ENCODE data around the gene LYPD6B.

LYPD6B gene

DNA sequence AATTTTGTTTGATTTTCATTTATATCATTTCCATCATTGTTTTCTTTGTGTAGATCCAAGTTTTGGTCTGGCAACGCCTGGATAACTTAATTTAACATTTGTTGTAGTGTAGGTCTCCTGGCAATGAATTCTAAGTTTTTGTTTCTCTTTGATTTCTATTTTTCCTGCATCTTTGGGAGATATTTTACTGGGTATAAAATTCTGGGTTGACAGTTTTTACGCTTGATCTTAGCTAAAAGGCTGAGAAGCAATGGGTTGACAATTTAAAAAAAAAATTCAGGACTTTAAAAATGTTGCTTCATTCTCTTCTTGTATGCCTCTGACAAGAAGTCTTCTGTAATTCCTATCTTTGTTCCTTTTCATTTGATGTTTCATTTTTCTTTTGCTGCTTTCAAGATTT, 8.6 kb downstream of the LYPD6B start:
- no peak for DNase-seq

DNA sequence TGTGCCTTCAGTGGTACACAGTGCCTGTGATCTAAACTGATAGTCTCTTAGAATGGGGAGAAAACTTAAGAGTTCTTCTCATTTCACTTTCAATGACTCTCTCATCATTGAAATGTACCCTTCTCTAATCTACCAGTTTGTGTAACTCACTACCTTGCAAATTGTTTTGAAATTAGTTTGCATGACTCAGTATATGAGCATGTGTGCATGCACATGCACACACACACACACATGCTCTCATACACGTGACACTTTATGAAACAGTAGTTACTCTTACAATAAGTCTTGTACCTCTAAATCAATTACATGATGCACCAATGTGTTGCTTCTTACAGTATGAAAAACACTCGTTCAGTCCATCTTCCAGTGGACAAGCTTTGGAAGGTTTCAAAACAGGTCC, 10.6 kb downstream of the LYPD6B start:
- no peak for DNase-seq

DNA sequence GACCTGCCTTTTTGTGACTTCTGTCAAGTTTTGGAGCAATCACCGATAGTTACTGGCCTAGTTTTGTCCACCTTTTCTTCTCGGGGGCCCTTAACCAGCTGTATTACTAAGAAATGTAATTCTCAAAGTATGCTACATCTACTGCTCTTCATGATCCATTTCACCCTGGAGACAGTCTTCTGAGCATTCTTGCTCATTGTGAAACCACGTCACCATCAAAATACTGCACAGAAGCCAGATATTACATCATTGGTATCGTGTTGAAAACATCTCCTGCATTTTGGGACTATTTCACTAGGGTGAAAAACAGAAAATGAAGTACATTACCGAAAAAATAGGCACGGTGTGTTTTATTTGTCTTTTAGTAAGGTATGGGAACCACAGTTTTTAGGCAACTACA, 11.7 kb downstream of the LYPD6B start:
- DNase-seq = no peak

DNA sequence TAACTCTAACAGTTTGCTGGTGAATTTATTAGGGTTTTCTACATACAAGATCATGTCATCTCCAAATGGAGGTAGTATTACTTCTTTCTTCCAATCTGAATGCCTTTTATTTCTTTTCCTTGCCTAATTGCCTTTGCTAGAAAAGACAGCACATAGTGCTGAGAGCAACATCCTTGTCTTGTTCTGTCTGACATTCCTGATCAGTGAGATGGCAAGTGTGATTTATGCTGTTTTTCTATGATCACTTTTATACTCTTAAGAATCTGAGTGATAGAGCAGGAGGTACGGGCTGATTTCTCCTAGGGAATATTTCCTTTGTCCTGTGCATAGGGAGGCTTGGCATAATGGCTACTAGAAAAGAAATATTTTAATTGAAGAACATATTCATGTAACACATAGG, 17.3 kb downstream of the LYPD6B start:
- no peak for DNase-seq

DNA sequence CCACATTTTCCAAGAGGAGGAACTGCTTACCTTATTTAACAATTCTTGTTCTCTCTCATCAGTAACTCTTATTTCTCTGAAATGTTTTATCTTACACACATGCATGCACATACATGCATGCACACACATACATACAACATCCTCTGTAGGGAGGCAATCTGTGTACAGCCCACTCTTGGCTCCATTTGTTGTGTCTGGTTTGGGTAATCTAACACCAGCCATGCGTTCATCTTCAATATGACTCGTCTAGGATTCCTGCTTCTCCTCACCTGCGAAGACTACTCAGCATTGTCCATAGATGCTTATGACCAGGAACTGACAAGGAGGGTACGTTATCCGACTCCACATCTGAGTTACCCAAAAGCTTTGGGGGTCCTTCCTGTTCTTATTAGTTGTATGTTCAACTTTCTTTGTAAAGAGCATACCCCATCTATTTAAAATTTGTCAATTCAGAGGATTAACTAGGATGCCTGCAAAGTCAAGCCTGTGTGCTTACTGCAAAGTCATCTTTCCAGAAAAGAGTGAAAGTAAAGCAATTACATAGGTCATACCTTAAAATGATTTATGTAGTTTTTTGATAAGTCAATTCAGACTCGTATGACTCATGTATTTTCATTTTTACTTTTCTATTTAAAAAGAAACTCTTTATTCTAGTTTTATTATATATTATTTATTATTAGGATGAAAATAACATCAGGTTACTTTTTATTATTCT, 18.2 kb downstream of the LYPD6B start:
- DNase-seq = no peak

DNA sequence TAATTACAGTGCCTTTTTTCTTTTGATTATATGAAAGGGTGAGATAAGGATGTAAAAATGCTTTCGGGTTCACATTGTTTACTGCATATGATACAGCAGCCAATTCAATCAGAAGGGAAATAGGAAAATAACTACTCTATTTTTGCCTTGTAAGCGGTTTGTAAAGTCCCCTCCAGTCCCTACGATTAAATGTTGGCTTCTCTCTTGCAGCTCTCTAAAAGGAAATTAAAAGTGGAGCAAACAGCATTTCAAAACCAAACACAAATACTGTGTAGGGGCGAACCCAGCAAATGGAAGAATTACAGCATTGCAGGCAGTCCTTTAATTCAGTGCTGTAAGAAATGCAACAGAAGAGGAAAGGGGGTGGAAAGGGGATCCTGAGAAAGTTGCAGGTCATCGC, 18.9 kb downstream of the LYPD6B start:
- DNase-seq = no peak

DNA sequence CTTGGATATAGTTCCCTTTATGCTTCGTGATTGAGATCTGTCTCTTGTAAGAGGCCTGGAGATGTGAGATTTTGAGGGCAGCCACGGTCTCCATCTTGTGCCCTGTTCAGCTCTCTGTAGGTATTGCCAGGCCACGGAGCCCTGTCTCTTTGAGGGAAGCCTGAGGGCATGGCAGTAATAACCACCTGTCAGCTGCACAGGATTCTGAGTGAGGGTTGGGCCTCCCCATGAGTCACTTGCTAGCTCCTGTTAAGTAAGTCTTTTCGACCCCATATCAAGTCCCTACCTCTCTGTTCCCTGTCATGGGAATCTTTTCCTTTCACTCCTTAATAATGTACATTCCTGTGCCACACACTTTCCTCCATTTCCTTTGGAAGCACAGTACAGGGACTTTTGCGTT, 20.4 kb downstream of the LYPD6B start:
- DNase-seq = no peak

DNA sequence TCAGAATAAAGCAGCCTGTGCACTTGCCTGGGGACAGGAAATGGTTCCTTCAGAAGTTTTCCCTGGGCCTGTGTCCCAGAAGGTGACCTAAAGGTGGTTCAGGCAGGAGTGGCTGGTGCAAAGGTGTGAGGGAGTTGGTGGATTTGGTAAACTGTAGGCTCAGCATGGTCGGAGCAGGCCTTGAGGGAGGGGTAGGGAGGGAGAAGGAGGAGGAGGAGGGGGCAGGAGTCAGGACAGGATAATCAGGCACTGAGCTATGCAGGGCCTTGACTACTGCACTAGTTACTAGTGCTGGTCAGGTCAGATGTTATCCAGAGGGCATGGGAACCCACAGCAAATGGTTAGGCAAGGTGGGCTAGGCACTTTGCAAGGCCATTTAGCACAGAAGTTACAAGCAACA, 21.3 kb downstream of the LYPD6B start:
- no peak for DNase-seq

DNA sequence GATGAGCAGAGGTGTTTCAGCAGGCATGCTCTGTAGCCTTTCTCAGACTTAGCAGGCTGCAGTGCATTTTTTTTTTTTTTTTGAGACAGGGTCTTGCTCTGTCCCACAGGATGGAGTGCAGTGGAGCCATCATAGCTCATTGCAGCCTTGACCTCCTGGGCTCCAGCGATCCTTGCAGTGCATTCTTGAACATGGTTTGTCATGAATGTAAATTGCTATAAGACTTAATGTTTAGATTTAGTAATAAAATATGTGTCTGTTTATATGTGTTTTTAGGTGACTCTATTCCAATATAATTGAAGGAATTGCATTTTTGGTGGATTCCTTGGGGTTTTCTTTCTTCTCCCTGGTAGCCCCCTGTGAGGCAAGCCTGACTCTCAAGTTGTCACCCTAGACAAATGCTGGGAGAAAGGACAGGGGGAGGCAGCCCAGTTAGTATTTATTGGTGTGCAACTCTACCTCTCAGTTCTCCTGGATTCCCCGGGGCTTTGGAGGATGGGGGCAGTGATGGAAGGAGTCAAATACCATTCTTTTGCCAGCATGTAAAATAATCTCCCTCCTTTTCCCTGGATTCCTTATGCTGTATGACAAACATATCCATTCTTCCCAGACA, 22.7 kb downstream of the LYPD6B start:
- no peak for DNase-seq

DNA sequence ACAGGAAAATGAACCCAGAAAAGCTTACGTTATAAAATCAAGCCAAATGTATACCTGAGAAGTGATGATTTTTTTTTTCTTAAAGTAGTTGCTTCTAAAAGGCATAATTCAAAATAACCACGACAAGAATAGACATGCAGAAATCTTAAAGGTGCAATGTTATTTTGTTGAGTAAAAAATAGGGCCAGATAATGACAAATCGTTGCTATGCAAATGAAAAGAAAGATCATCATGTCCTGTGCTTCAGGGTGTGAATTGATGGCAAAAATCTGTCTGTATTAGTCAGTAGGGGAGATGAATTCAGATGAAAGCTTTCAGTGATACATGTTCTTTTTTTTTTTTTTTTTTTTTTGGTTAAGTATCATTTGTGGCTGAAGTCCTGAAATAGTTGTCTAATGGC, 24.0 kb downstream of the LYPD6B start:
- no peak for DNase-seq

DNA sequence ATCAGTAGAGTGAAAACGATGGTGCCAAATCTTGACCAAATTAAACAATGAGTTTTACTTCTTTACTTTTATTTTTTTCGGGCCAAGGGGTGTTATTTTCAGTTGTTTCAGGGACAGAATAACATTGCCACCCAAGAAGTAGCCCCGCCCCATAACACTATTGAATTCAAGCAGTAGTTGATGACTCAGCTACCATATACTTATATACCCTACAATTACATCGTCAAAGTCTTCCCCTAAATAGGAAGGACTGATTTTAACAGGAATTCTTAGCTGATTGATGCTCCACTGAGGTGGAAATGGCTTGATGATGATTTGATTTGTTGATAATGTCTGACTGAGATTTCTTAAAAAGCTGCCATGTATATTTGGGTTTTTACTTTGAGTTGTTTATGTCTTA, 24.7 kb downstream of the LYPD6B start:
- no peak for DNase-seq

DNA sequence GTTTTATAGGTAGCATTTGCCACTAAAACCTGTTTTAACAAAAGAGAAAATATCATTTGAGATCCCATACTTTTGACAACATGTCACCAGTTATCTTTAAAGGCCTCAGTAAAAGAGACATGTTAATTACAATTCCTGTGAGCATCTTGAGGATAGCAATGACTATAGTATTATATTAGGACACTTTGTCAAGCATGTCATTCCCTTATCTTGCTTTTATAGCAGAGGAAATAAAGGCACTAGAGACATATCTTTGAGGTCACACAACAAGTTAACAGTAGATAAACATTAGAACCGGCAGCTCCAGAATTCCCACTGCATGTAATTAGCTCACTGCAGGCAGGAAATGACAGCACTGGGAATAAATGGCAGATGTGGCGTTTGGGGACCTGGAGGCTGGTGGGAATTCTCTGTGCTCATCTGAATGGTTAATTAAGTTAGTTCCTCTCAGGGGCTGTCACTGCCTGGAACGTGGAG, 25.9 kb downstream of the LYPD6B start:
- DNase-seq = no peak

DNA sequence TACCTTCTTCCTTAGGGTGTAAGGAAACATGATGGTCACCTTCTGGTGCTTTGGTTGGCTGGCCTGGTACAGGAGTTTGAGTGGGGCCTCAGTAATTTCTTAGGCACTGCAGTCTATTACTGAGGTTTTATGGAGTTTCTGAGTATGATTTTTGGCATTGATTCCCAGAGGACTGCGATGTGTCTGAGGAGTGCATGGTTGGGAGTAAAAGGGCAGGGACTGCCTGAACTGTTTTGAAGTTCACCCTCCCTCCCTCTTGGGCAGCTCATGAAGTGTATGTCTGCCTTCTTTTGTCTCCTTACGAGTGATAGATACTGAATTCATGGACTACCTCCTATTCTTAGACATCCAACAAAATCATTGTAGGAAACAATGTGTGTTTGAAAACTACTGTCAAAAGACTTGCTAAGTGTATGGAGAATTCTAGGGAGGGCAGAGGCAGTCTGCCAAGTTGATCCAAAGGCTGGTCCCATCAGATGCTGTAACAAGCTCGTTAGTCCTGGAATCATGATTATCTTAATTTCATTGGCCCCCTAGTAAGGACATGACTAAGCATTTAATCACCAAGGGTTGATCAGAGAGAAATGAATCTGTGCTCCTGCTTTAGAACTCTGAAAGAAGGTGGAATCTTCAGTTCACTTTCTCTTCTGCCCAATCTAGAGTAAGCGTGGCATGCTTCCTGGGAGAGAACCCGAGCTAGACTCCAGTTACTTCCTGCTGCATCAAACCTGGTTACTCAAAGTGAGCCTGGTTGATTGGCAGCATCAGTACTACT, 26.5 kb downstream of the LYPD6B start:
- DNase-seq = no peak

DNA sequence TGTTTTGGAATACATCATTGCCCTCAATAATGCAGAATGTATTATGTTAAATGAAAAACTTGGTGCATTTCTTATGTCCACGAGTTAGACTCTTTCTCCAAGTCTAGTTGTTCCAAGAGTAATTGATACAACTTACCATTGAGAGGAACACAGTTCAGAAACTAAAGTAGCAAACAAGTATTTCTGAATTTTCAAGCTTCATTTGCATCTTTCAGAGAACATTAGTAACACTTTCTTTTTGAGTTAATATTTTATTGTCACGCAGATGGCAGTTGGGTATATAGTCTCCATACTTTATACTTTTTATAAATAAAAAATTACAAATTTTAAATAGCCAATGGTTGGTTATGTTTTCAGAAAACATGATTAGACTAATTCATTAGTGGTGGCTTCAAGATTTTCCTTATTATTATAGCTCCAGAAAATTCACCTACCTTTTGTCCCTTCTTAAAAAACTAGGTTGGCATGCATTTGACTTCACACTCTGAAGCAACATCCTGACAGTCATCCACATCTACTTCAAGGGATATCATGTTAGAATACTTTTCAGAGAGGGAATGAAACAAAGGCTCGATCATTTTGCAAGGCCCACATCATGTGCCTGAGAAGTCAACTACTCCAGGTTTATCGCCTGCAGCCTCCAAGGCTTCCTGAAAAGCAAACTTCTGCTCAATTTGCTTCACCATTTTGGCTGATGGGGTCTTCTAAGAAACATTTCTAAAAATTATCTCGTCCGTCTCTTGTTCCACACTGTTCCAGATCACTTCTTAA, 29.9 kb downstream of the LYPD6B start:
- no peak for DNase-seq

DNA sequence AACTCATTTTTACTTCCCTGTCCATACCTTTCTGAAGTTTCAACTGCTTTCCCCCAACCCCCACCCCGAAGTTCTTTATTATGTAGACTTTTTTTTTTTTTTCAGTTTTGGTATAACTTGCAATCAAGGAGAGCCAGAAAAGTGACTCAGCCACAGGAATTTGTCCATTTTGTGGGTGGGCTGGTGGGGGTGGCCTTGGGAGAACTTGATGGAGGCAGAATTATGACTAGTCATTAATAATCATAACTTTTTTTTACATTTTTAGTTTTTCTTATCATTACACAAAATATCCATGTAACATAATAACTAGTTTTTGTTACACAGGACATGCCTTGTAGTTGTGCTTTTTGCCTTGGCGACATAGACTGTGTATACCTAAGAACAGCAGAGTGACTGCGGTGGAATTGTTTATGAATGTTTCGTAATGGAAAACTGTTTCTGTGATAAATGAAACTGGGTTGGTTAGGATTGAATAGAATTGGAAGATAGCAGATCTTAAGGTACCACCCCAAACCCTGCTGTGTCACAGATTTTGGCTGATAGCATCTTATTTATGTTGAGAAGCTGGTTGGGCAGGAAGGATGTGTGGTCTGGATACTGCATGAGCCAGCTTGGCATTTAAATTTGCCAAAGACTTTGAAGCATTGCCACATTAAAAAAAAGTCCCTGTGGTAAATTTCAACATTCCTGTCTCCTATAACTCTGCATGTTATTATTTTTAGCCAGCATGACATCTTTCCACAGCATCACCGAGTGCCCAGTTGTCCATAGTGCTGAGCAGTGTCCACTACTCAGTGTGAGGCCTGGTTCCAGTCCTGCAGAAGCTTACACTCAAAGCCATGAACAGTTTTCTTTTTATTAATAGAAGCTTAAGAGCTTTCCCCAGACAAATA, 30.7 kb downstream of the LYPD6B start:
- DNase-seq = no peak

DNA sequence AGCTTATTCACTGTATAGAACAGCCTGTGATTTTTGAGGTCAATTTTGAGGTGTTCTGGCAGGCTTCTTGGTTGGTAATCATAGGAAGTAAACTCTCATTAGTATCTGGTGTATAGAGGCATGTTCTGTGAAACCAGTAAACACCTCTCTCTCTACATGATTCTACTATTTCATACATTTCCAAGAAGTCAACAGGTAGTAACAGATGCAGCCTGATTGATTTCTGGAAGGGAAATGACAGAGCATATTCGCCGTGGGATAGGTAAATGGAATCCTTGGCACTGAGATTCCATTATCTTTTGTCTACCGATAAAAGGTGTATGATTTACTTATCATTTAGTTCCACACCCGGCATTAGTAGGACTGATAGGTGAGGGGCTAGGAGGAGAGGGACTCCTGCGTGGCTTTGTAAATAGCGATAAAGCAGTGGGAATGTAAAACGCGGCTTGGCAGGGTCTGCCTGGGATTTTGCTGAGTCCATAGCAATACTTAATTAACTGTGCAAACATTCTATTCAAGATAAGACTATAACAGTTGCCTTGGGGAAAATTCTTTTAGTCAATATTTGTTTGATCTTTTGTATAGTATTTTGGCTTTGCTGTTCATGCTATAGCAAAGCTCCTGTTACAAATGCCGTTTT, 32.3 kb downstream of the LYPD6B start:
- no peak for DNase-seq

DNA sequence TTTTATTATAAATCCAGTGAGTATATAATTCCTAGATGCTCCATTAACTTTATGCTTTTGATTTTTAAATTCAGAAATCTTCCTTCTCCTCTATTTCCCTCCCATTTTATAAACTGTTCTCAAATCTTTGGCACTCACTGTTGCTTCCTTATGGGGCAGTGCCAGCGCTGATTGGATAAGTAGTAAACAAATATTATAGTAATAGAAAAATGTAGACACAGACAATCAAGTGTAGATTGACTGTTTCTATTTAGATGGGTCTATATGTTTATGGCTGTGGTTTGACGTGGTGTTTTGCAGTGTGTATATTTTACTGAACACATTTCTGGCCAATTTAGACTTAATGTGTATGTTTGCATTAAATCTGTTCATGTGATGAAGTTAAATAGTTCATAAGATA, 36.6 kb downstream of the LYPD6B start:
- DNase-seq = no peak

DNA sequence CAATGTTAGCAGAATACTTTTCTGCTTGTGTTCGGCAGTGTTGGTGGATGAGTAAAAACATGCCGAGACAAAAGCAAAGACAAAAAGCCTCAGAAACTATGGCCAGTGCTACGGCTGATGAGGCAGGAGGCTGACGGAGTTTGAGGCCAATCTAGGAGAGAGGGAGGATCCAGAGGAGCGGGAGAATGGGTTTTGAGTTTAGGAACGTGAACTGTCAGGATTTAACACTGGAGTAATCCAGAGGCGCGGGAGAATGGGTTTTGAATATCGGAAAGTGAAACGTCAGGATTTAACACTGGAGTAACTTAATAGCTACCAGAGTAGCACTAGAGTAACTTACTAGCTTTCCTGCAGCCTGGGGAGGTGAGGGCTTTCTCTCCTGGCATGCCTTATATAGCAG, 37.4 kb downstream of the LYPD6B start:
- no peak for DNase-seq

DNA sequence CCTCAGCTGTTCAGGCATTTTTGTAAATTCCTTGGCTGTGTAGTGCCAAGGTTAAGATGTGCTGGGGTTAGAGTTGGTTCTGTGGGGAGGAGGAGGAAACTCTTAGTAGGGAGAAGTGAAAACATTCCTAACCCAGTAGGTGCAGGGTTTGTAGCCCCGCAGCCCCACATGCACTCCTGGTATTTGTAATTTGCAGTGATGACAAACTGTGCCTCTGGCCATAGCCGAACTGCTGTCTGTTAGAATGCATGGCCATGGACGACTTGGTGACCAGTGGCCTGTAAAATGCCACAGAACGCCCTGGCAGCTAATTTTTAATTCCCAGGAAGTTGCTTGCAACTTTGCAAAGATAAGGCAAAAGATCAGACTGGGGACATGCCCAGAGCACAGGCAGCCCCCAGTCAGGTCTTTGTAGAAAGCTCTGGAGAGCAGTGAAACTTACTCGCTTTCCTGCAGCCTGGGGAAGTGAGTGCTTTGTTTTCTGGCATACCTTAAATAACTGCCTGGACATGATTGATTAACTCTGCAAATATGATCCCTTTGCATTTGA, 38.4 kb downstream of the LYPD6B start:
- no peak for DNase-seq

DNA sequence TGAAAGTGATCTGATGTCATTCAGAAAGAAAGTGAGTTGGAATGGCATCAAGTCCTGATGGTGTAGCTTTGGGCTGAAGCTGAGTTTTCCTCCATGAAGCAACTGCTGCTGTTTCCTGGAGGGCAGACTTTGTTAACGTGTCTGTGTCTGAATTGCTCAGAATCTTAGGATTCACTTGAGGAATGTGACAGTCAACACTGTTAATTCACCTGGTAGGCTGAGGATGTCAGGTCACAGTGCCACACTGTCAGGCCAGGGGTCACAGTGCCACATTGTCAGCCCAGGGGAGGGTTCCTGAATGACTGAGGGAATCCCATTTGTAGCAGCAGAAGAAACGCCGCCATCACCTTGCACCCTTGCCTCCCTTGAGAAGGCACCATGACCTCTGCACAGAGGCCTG, 39.4 kb downstream of the LYPD6B start:
- DNase-seq = no peak

DNA sequence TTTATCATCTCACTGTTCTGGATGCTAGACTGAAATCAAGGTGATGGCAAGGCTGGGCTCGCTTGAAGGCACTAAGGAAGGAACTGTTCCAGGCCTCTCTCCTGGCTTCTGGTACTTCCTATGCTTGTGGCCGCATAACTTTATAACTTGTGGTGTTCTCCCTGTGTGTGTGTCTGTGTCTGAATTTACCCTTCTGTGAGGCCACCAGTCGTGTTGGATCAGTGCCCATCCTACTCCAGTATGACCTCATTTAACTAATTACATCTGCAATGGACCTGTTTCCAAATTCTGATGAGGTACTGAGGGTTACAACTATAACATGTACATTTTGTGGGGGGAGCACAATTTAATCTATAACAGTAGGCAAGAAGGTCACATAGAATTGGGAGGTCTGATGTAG, 41.6 kb downstream of the LYPD6B start:
- no peak for DNase-seq

DNA sequence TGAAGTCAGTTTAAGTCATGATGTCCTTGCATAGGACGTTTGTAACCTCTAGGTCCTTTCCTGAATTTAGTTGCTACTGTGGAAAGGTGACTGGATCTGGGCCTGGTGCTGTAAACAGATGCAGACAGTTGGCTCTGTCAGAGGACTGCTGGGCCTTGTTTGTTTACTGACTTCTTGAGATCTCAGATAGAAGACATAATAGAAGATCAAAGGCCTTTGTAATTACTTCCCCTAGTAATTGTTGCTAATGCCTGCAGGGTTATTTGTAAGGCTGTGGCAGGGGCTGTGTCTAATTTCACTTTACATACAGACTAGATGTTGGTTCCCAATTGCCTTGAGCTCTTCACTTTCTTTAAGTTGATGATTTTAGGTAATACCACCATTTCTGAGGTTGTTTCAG, 42.5 kb downstream of the LYPD6B start:
- DNase-seq = no peak

Data from activated effector memory CD4-positive, alpha-beta T cell treated with anti-CD3 and anti-CD28 coated beads, Interleukin-2, amount 50 U/mL, for 16 hours (primary cell).